Mesothelial cell of epicardium (in vitro differentiated cells): Measurements from ENCODE around the gene BSND. TPM values are rescaled to one million over a fixed set of nuclear protein-coding genes. Genes with fewer than 3 reads are reported as not detected.

ENCODE experiments used
- DNase-seq, 2 experiments: peaks; one replicate each; pipeline ENCODE4 v3.0.0; 2021; ENCODE audit warnings: low spot score in 2 of 2; ENCODE audit not compliant: unreplicated experiment in 2 of 2
- H3K27ac Mint-ChIP-seq: 2 replicates; pipeline ENCODE4 v1.8.0; 2021; ENCODE audit warnings: mixed read lengths
- H3K27me3 Mint-ChIP-seq: 2 replicates; pipeline ENCODE4 v1.8.0; 2021; ENCODE audit warnings: low read depth, mixed read lengths
- H3K36me3 Mint-ChIP-seq: 2 replicates; pipeline ENCODE4 v1.8.0; 2021; ENCODE audit warnings: mixed read lengths
- H3K4me1 Mint-ChIP-seq: 2 replicates; pipeline ENCODE4 v1.8.0; 2021; ENCODE audit warnings: mixed read lengths
- H3K4me3 Mint-ChIP-seq: 2 replicates; pipeline ENCODE4 v1.8.0; 2021; ENCODE audit warnings: mild to moderate bottlenecking, moderate library complexity, mixed read lengths
- H3K9me3 Mint-ChIP-seq: 2 replicates; pipeline ENCODE4 v1.8.0; 2021; ENCODE audit warnings: mixed read lengths
- total RNA-seq: library from RNA; stranded (reverse); gene quantifications from 3 replicates; pipeline ENCODE4 v1.2.1, GENCODE V29; 2021
- TF ChIP-seq, protein P1 (sequence below): fragments of 200-600 bp; sonication (generic); IDR thresholded peaks from one replicate; pipeline ENCODE4 v1.5.0; 2021; ENCODE audit warnings: antibody characterized with exemption; ENCODE audit not compliant: unreplicated experiment

Gene BSND
- total RNA-seq, 1 donor from 2014 or later: 0.09 TPM

DNA sequence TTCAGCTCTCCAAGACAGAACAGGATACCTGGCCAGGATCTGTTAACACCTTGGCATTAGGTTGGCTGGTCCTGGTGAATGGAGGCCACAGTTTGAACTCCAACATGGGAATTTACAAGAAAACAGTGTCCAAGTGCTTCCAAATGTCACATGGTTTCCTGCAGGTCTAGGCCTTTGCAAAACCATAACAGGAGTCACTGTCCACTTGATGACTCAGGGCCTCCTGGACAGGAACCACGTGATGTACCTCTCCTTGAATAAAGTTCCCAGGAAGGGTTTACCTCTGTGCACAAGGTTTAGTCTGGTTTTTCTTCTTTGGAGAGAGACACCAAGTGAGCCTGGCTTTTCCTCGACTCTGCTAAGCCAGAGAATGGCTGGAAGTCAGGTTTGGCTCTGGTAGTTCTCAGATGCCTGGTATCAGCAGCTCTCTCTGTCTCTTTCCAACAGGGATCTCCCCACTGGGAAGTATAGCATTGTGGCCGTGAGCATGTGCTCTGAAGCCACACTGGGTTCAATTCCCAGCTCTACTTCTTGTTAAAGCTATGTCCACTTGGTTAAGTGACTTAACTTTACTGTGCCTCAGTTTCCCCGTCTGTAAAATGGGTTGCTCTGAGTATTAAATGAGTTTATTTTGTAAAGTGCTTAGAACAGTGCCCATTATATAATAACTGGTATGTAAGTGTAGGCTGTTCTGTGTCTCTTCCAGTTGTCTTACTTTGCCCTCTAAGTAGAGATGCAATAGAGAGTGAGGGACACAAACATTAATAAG, 45.6 kb upstream of the BSND start:
- DNase-seq: no peak
- Mint-ChIP-seq H3K4me1 (peaks cover 26% of the 10 kb centered on the region), H3K27me3 (no peaks in the 10 kb centered on the region), H3K4me3 (no peak overlapping the region), H3K36me3 (no peaks in the 10 kb centered on the region), H3K9me3 (peaks cover 20% of the 10 kb centered on the region), H3K27ac (no peak overlapping the region)
- TF ChIP-seq, protein P1, sequence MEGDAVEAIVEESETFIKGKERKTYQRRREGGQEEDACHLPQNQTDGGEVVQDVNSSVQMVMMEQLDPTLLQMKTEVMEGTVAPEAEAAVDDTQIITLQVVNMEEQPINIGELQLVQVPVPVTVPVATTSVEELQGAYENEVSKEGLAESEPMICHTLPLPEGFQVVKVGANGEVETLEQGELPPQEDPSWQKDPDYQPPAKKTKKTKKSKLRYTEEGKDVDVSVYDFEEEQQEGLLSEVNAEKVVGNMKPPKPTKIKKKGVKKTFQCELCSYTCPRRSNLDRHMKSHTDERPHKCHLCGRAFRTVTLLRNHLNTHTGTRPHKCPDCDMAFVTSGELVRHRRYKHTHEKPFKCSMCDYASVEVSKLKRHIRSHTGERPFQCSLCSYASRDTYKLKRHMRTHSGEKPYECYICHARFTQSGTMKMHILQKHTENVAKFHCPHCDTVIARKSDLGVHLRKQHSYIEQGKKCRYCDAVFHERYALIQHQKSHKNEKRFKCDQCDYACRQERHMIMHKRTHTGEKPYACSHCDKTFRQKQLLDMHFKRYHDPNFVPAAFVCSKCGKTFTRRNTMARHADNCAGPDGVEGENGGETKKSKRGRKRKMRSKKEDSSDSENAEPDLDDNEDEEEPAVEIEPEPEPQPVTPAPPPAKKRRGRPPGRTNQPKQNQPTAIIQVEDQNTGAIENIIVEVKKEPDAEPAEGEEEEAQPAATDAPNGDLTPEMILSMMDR: no peak

DNA sequence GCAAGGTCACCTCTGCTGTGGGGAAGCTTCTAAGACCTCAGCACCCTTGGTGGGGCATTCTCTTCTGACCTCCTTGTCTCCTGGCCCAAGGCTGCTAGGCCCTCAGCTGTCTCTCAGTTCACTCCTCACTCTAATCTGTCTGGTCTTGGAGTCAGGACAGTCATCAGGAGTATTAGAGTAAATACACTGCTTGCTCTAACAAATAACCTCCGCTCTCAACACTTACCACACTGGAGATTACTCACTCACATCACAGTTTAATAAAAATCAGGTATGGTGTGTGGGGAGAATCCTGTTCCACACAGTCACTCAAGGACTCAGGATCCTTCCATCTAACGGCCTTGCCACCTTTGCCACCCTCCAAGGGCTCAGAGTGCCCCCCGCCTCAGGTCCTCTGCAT, 44.9 kb upstream of the BSND start:
- peaks cover 3% of the 10 kb centered on the region for H3K36me3 Mint-ChIP-seq
- no peak overlapping the region for H3K27ac Mint-ChIP-seq
- H3K27me3 Mint-ChIP-seq: no peaks in the 10 kb centered on the region
- no peak for DNase-seq
- H3K9me3 Mint-ChIP-seq: peaks cover 27% of the 10 kb centered on the region
- no peak overlapping the region for H3K4me3 Mint-ChIP-seq
- peaks cover 26% of the 10 kb centered on the region for H3K4me1 Mint-ChIP-seq
- TF ChIP-seq, protein P1: no peak

DNA sequence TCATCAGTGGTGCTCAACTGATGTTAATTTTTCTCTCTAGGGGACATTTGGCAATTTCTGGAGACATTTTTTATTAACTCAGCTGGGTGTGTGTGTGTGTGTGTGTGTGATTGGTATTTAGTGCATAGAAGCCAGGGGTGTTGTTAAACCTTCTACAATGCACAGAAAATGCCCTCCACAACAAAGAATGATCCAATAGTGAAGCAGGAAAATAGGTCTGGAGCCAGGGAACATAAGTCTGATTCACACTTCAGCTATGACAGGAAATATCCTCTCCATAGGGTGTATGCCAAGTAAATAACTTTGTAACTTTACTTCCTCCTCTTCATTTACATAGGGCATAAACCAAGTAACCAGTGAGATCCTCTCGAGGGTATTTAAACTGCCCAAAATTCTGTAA, 43.4 kb upstream of the BSND start:
- no peaks in the 10 kb centered on the region for H3K27me3 Mint-ChIP-seq
- no peak for DNase-seq
- TF ChIP-seq, protein P1: no peak
- H3K4me1 Mint-ChIP-seq: peaks cover 20% of the 10 kb centered on the region
- no peak overlapping the region for H3K27ac Mint-ChIP-seq
- peaks cover 4% of the 10 kb centered on the region for H3K36me3 Mint-ChIP-seq
- H3K9me3 Mint-ChIP-seq: peaks cover 30% of the 10 kb centered on the region
- H3K4me3 Mint-ChIP-seq: no peak overlapping the region

DNA sequence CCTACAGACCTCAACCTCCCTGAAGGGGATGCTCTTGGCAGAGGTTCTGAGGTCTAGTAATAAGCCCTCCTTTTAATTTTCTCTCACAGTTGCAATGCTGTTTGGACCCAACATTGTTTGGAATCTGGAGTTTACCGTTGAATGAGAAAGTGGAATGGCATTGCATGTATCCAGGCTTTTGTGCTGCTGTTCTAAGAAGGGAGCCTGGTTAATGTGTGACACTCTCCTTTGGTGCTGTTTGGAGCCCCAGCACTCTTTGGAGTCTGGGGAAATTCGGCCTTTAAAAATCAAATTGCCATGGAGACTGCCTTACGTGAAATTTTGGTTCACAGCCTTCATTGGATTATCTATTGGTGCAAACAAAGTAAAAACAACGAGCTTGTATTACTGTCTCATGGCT, 42.0 kb upstream of the BSND start:
- TF ChIP-seq, protein P1: no peak
- no peak overlapping the region for H3K27ac Mint-ChIP-seq
- H3K36me3 Mint-ChIP-seq: peaks cover 4% of the 10 kb centered on the region
- H3K4me3 Mint-ChIP-seq: no peak overlapping the region
- no peaks in the 10 kb centered on the region for H3K27me3 Mint-ChIP-seq
- peaks cover 7% of the 10 kb centered on the region for H3K4me1 Mint-ChIP-seq
- H3K9me3 Mint-ChIP-seq: peaks cover 30% of the 10 kb centered on the region
- DNase-seq: no peak

DNA sequence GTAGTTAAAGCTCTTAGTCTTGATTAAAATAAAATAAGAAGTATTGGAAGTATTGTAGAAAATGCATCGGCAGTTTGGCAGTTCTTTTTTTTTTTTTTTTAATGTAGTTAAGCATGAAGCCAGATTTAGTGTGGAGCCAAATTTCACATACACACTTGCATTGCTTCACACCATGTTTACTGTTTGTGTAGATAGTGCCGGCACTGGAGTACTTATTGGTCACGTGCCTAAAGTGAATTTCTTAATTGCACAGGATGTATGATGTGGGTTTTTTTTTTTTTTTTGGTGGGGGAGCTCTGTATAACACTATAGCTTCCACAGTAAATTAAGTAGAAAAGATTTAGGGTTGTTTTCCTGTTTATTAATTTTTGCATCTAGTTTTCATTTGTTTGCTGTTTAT, 39.5 kb upstream of the BSND start:
- H3K36me3 Mint-ChIP-seq: peaks cover 4% of the 10 kb centered on the region
- H3K9me3 Mint-ChIP-seq: peaks cover 28% of the 10 kb centered on the region
- no peak overlapping the region for H3K27ac Mint-ChIP-seq
- no peaks in the 10 kb centered on the region for H3K4me1 Mint-ChIP-seq
- H3K27me3 Mint-ChIP-seq: no peaks in the 10 kb centered on the region
- TF ChIP-seq, protein P1: no peak
- no peak for DNase-seq
- no peak overlapping the region for H3K4me3 Mint-ChIP-seq
